ENCODE measurements around the gene CELF2.
"Not testable (repeated sequence)": the region's sequence is repeated elsewhere in the genome, so short reads cannot be mapped to it uniquely, and the experiment has no call there.

CELF2 gene

DNA sequence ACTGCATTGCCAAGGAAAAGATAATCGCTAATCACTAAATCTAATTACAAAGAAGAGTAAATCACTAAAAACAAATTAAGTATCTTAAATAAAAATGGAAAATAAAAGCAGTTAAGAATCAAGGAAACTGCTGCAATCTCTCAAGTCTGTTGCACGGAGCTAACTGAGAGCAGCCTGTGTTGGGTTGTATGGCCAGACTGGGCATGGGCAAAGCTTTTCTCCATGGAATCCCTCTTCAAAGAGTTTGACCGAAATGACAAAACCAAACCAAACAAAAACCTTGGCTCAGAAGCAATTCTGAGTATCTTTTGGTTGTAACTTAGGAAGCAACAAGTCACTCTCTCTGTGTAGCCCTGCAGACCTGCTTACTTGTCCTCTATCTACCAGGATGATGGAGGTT lies 78.8 kb downstream of the CELF2 start:
- DNase-seq (ENCODE audit: low spot score), result no peak

GRCh38 chr10:11097686-11098085 lies 80.0 kb downstream of the CELF2 start:
- DNase-seq (ENCODE audit: low spot score), result no peak

DNA sequence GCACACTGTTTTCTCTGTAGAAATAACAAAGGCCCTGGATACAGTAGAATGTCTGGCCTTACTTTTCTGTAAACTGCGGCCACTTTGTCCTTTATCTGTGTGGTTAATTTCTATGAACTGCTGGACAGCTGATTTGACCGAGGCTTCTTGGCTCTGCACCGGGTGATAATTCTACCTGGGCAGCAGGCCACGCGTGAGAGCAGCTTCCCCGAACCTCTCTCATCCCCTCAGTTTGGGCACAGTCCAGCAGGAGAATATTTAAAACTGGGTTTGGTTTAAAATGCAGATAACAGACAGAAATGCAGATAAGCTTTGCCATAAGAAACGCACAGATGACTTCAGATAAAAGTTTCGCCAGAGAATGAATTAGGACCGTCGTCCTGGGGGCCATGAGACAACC lies 81.0 kb downstream of the CELF2 start:
- DNase-seq (ENCODE audit: low spot score), result no peak

DNA sequence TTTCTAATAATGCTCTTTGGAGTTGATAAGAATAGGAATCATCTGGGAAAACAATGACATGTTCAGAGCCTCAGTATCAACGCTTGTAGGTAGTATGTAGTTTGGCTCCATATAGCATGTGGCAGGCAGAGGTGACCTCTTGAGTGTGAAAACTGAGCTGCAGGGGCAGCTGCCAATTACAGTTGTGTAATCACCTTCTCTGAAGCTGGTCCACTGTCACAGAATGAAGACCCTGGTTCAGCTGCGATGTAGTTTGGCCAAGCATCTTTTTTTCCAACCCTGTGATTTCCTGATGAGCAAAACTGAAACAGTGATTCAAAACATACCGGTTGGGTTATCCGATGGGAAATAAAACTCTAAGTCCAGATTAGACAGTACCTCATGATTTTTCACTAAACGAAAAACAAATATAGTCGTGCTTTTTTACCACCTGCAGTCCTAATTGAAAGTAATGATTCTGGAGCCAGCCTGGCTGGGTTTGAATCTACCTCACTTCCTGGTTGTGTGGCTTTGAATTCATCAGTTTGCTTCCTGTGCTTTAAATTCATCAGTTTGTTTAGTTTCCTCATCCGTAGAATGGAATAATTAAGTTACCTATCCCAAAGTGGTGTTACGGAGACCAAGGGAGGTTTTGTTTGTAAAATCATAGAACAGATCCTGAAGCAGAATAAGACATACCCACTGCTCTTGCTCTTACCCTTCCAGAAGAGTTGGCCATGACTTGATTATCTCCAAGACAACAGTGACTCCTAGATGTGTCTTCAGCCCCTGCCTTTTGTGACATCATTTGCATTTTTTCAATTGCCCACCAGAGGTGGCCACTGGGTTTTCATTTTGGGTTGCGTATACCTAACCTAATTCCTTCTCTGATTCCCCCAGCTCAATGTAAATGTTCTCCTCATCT lies 87.4 kb downstream of the CELF2 start:
- no peak for DNase-seq (ENCODE audit: low spot score)

DNA sequence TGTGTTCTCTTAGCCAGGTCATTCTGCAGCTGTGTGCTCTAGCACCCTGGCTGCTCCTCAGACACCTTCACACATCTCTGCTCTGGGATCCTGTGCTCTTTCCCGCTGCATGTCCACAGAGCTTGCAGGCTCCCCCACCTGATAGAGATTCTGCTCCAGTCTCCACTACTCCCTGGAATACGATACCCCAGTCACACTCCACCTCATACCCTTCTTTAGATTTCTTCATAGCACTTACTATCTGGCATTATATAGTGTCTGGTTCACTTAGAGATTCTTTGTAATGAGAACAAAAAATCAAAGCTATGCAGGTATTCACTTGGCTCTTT lies 88.0 kb downstream of the CELF2 start:
- no peak for DNase-seq (ENCODE audit: low spot score)

DNA sequence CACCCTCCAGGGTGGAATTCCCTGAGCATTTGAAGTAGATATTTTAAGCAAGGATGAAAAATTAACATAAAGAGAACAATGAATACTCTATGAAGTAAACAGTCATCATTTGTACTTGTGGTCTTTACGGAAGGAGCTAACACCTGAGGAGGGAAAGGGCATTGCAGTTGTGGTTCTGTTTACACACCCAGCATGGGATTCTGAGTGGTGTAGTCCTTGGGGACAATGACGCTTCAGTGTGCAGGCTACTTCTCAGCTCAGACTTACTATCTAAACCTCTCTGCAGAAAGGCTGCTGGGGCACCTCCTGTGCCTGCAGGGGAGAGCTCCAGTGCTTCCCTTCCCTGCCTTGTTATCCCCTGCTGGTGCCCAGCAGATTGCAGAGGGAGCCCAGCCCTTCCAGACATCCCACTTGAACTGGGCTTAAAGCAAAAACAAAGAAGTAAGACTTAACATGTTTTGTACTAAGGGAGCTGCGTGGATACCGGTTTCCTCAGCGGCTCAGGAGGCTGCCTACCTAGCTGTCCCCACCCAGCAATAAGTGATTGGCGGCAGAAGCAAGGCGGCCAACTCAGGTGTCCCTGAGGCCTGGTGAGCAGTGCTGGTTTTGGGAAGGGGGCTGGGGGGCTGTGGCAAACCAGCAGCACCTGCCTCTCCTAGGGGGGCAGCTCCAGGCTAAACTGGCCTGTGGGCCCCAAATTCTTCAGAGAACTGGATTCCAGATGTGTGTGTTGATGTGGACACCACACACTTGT lies 89.1 kb downstream of the CELF2 start:
- no peak for DNase-seq (ENCODE audit: low spot score)

- no peak for DNase-seq (ENCODE audit: low spot score)
These were observed 90.3 kb downstream of the CELF2 start for GRCh38 chr10:11107948-11108347.

- DNase-seq (ENCODE audit: low spot score), result no peak
These were observed 90.7 kb downstream of the CELF2 start for GRCh38 chr10:11108356-11108755.

DNA sequence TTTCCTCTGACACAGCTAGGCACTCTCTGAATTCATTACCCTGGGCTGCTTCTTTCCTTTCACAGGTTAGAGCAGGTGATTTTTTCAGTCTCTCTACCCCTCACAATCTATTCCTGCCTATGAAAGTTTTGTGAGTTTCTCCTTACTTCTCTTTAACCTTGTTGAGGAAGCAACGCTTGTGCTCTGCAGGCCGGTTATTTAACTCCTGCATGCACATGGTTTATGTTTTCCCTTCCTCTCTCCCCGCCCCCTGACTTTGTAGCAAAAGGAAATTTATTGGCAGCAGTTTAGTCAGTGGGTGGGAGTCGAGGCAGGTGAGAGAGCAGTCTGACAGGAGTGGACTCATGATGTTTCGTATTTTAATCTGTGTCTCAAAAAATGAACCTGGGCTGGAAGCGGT lies 91.9 kb downstream of the CELF2 start:
- no peak for DNase-seq (ENCODE audit: low spot score)

DNA sequence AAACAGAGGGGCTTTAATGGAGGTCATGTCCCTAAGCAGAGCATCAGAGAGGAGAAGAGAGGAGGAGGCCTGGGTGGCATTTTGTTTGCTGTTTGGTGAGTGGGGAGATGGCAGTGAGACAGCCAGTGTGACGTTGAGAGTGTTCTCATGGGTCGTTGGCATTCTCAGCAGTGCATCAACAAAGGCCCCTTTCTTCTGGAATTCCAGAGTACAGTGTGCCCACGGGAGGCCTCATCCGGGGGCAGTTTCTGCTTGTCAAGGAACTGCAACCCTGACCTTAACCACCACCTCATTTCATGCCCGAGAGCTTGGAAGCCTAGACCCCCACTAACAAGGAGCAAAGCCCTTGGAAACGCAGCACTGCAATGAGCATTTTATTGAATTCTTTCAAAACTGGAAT lies 92.9 kb downstream of the CELF2 start:
- DNase-seq (ENCODE audit: low spot score), result peak; percentile 63

DNA sequence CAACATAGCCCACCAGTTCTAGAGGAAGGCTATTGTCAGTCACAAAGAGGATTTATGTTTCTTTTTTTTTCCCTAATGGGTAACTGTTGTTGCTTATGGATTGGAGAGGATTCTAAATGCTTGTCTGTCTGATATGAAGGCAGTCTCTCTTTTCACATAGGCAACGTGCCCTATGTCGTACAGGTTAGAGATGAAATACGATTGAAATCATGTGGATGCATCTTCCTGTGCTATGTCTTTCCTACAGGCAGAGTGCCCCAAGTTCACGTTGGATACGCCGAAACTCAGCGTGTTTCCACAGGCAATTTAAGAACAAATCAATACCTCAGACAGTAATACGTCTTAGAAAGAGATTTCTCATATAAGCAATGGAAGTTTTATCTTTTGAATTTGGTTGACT lies 93.8 kb downstream of the CELF2 start:
- no peak for DNase-seq (ENCODE audit: low spot score)

DNA sequence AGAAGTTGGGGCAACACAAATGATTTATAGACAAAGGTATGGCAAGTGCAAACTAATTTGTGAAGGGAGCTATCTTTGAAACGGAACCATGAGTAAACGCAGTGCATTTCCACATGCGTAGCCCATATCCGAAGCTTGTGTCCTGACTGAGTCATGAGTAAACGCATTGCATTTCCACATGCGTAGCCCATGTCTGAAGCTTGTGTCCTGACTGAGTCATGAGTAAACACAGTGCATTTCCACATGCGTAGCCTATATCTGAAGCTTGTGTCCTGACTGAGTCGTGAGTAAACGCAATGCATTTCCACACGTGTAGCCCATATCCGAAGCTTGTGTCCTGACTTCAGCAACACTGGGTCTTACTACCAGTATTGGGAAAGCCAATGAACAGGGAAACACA lies 95.0 kb downstream of the CELF2 start:
- no peak for DNase-seq (ENCODE audit: low spot score)

GRCh38 chr10:11113156-11113555 lies 95.5 kb downstream of the CELF2 start:
- no peak for DNase-seq (ENCODE audit: low spot score)

DNA sequence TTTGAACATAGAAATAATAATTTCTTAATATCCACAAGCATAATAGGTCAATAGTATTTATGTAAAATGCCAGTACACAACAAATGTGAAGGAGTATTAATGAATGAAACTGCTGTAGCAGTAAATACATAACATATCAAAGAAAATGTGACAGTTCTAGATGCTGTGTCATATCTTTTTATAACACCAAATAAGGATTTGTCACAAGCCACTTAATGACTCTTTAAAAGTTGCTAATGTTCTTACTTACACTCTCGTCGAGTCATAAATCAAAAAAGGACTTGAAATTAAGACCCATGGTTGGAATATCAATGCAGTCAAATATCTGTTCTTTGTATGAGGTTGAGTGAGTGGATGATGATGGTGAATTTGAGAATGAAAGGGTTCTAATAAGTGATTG lies 96.6 kb downstream of the CELF2 start:
- no peak for DNase-seq (ENCODE audit: low spot score)

DNA sequence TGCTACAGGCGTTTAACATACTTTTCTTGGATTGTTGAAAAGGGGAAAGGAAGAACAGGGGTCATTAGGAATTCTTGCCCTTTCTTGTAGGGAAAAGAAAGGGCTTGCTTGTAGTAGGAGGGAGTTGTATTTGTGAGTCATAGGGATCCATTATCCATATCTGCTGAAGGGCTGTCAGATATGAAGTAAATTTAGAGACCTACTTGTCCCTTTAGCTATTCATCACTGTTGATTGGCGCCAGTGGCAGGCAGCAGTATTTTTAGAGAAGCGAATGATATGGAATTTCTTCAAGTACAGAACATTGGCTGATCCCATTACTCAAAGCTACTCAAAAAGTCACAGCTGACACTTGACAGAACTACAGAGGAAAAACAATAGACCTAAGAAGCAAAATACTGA lies 97.7 kb downstream of the CELF2 start:
- DNase-seq (ENCODE audit: low spot score), result no peak

GRCh38 chr10:11116361-11116760 lies 98.7 kb downstream of the CELF2 start:
- no peak for DNase-seq (ENCODE audit: low spot score)

- no peak for DNase-seq (ENCODE audit: low spot score)
These were observed 99.1 kb downstream of the CELF2 start for GRCh38 chr10:11116817-11117216.

DNA sequence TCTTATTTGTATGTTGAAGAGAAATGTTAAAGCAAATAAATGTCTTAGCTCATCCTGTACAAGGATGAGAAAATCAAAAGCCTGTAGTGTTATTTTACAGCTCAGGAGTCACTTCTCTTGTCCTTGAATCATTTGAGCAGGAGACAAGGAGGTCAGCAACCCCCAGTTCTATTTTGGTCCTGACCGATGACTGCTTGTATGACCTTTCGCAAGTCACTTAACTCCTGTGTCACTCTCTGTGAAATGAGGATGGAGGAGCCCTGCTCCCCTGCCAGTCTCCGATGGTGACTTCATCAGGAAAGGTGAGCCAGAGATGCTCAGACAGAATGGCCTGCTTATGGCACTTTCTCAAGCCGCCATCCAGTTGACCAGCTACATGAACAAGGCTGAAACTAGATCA lies 101.0 kb downstream of the CELF2 start:
- DNase-seq (ENCODE audit: low spot score), result no peak

GRCh38 chr10:11119843-11120242 lies 102.2 kb downstream of the CELF2 start:
- DNase-seq (ENCODE audit: low spot score), result no peak

DNA sequence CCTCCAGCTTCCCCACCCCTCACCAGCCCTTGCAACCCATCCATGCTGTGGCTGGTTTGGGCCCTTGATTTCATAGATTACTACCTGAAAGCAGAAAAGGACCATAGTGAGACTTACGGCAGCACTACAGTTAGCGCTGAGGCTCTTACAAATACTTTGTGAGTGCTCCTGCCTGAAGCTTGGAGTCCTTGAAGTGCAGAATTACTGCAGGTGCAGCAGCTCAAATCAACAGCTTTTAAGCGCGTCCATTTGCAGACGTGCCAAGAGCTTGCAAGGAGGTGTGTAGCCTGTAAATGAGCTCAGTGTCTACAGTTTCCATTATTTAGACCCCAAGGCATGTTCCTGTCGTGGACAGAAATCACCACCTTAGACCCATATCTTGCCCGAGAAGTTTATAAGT lies 103.0 kb downstream of the CELF2 start:
- DNase-seq (ENCODE audit: low spot score), result no peak

DNA sequence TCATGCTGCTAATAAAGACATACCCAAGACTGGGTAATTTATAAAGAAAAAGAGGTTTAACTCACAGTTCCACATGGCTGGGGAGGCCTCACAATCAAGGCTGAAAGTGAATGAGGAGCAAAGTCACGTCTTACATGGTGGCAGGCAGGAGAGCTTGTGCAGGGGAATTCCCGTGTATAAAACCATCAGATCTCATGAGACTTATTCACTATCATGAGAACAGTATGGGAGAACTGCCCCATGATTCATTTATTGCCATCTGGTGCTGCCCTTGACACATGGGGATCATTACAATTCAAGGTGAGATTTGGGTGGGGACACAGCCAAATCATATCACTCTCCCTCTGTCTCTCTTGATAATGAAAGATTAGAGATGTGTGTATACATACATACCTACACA lies 106.2 kb downstream of the CELF2 start:
- DNase-seq (ENCODE audit: low spot score), result not testable (repeated sequence)

DNA sequence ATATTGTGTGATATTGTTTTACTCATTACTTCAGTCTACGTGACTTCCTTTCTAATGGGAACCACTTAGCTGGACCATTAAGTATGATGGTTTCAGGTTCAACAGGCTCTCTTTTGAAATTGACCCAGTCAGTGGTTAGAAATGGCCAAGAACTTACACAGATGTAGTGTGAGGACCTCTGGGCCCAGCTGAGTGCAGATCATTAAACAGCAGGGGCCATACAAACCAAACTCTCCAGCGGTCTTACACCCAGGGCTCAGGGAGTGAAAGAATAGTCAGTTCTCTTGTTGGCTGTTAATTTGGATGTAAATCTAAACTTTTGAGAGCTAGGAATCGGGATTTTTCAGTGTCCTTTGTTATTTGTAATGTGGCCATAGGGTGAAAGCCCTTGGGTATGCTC lies 107.3 kb downstream of the CELF2 start:
- no peak for DNase-seq (ENCODE audit: low spot score)

DNA sequence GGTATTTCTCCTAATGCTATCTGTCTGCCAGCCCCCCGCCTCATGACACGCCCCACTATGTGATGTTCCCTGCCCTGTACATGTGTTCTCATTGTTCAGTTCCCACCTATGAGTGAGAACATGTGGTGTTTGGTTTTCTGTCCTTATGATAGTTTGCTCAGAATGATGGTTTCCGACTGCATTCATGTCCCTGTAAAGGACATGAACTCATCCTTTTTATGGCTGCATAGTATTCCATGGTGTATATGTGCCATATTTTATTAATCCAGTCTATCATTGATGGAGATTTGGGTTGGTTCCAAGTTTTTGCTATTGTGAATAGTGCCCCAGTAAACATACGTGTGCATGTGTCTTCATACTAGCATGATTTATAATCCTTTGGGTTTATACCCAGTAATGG lies 109.3 kb downstream of the CELF2 start:
- not testable (repeated sequence) for DNase-seq (ENCODE audit: low spot score)

Measured in globus pallidus (tissue), 1 donor.